HFF-Myc (cell line): Measurements from ENCODE around the gene CTXN3.

ENCODE experiments used
- DNase-seq: peaks from one replicate; pipeline ENCODE4 v3.0.0-alpha.2; 2011; ENCODE audit warnings: low read depth; ENCODE audit errors: extremely low read depth
- H3K4me3 ChIP-seq: replicated peaks from 2 replicates; pipeline ENCODE4 v1.5.1; 2011; ENCODE audit warnings: low read depth, mild to moderate bottlenecking, control low read depth, low read length
- TF ChIP-seq, protein P1 (sequence below): IDR thresholded peaks from 2 replicates; pipeline ENCODE4 v1.5.1; 2012; ENCODE audit warnings: mild to moderate bottlenecking, low read depth, low read length, control low read depth; ENCODE audit errors: missing control alignments

CTXN3 gene

GRCh38 chr5:127696683-127697082 lies 47.8 kb downstream of the CTXN3 start:
- DNase-seq, result peak; percentile 19
- no peak overlapping the region for H3K4me3 ChIP-seq
- TF ChIP-seq, protein P1, sequence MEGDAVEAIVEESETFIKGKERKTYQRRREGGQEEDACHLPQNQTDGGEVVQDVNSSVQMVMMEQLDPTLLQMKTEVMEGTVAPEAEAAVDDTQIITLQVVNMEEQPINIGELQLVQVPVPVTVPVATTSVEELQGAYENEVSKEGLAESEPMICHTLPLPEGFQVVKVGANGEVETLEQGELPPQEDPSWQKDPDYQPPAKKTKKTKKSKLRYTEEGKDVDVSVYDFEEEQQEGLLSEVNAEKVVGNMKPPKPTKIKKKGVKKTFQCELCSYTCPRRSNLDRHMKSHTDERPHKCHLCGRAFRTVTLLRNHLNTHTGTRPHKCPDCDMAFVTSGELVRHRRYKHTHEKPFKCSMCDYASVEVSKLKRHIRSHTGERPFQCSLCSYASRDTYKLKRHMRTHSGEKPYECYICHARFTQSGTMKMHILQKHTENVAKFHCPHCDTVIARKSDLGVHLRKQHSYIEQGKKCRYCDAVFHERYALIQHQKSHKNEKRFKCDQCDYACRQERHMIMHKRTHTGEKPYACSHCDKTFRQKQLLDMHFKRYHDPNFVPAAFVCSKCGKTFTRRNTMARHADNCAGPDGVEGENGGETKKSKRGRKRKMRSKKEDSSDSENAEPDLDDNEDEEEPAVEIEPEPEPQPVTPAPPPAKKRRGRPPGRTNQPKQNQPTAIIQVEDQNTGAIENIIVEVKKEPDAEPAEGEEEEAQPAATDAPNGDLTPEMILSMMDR, result no peak

DNA sequence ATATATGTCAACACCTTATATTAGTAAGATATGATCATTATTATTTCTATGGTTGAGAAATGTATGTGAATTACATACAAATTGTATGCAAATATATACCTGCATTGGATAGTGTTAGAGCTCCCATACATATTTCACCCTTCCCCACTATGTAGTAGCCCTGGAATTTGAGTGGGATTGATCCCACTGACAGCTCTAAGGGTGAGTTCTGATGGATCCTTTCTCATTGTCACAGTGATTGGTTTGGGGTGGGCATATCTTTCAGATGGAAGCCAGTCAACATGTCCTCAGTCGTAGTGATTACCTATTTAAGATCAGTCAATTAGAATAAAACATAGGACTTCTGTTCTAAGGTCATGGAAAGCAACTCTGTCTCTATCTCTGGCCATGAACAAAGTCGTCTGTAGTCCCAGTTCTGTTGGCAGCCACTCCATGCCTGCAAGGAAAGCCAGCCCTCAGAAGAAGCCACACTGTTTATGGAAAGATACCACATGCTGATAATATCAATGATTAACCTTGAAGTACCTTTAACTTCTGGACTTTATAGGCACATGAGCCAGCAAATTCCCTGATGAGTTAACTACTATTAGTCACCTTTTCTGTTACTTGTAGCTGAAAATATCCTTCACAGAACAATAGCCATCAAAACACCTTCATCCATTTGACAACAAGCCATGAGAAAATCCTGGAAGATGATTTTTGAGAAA lies 49.2 kb downstream of the CTXN3 start:
- TF ChIP-seq, protein P1, result no peak
- no peak for DNase-seq

GRCh38 chr5:127699416-127699815 lies 50.5 kb downstream of the CTXN3 start:
- no peak for DNase-seq
- no peak overlapping the region for H3K4me3 ChIP-seq
- TF ChIP-seq, protein P1, result no peak

More for the DNA sequence above, 49.2 kb downstream of the CTXN3 start:
- no peak overlapping the region for H3K4me3 ChIP-seq

DNA sequence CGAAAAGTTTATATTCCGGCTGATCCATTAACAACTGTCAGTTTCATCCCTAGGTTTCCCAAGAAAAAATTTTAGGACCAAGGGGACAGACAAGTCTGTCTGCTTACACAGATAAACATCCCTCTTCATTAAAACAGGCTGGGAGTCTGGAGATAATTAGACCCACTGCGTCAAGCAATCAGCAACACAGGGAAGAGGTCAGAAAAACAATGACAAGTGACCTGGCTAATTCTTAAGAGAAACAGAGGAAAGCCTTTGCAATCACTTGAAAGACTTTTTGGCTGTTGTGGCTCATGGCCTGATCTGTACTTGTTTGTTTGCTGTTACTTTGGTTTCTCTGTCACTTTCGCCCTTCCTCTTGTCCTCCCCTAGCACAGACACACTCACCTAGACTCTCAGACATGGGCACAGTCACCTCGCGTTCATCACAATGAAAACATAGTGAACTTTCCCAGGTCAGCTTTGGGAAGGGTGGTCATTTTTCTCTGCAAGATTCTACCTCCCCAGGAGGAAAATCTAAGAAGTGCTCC lies 51.4 kb downstream of the CTXN3 start:
- TF ChIP-seq, protein P1, result no peak
- DNase-seq, result no peak
- no peak overlapping the region for H3K4me3 ChIP-seq

GRCh38 chr5:127702434-127702833 lies 53.6 kb downstream of the CTXN3 start:
- TF ChIP-seq, protein P1, result no peak
- no peak overlapping the region for H3K4me3 ChIP-seq
- DNase-seq, result no peak

DNA sequence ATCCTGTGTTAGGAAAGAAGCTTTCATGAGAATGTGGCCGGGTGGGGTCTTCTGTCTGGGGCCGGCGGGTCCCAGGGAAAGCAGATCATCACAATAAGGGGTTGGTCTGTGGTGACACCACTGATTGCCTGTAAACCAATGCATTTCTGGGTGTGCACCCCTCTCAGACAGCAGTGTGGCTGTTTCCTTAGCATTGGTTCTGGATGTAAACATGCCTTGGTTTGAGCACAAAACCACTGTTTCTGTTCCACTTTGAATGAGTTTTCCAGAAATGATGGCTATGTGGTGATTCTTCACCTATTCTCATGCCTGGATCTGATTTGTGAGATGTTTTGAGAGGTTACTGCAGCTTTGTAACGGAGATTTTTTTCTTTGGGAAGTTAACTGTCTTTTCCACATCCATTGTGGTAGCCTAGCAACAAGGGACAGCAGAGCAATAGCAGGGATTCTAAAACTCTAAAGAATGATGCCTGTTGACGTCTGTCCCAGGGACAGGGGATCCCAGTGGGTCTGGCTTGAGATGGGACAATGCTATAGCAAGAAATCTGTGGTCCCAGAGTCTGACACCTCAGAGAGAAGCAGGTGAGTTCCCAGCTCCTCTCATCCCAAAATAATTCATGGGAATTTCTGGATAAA lies 54.2 kb downstream of the CTXN3 start, which contains the start of gene CCDC192:
Gene CCDC192 (plus strand): TSS at position 466 of the 636 bp plus-strand sequence. CDS start 55 bp downstream, at position 521.
- no peak within 1 kb of the TSS for H3K4me3 ChIP-seq
- TF ChIP-seq, protein P1, result no peak
- DNase-seq, result no peak
